CD14-positive monocyte (primary cell): ENCODE measurements around the gene OR6M1. TPM values are rescaled to one million over a fixed set of nuclear protein-coding genes. Genes with fewer than 3 reads are reported as not detected.

Experiments used
- DNase-seq, 3 donors: peaks; one replicate each; pipeline ENCODE4 v3.0.0-alpha.2; 2011 to 2022
- H2AFZ ChIP-seq: 2 replicates; pipeline ENCODE4 v1.6.0; 2012; ENCODE audit warnings: mild to moderate bottlenecking, low read depth, low read length, inconsistent platforms; ENCODE audit not compliant: insufficient read depth, poor library complexity, severe bottlenecking
- H3K27ac ChIP-seq, 2 donors: 1 replicate in 1 of 2; 2 replicates in 1 of 2; pipeline ENCODE4 v1.5.1; 2012 to 2013; ENCODE audit warnings: low read length in 2 of 2, control low read depth in 1 of 2, inconsistent platforms in 1 of 2, low read depth in 1 of 2, mild to moderate bottlenecking in 1 of 2
- H3K27me3 ChIP-seq, 2 donors: one replicate each; pipeline versions ENCODE4 v1.6.0 to v1.6.1; 2011 to 2013; ENCODE audit warnings: low read length in 2 of 2; ENCODE audit not compliant: control insufficient read depth in 2 of 2, insufficient read depth in 2 of 2
- H3K36me3 ChIP-seq, 2 donors: replicated peaks in 1 of 2; 1 replicate in 1 of 2; 2 replicates in 1 of 2; pipeline versions ENCODE4 v1.5.1 to v1.6.1; 2012 to 2013; ENCODE audit warnings: low read length in 2 of 2, control low read depth in 1 of 2, inconsistent platforms in 1 of 2, mild to moderate bottlenecking in 1 of 2; ENCODE audit not compliant: insufficient read depth in 2 of 2, control insufficient read depth in 1 of 2
- H3K4me1 ChIP-seq, 2 donors: 1 replicate in 1 of 2; 2 replicates in 1 of 2; pipeline versions ENCODE4 v1.5.1 to v1.6.1; 2012 to 2013; ENCODE audit warnings: low read length in 2 of 2, control low read depth in 1 of 2, inconsistent platforms in 1 of 2, mild to moderate bottlenecking in 1 of 2, moderate library complexity in 1 of 2; ENCODE audit not compliant: insufficient read depth in 2 of 2, control insufficient read depth in 1 of 2
- H3K4me2 ChIP-seq: replicated peaks from 2 replicates; pipeline ENCODE3; 2012; ENCODE audit warnings: low read length, moderate library complexity, mild to moderate bottlenecking; ENCODE audit not compliant: poor library complexity, severe bottlenecking; ENCODE audit errors: extremely low read depth
- H3K4me3 ChIP-seq, 3 experiments: fragments of 200-600 bp in 1 of 3; sonication (generic) in 1 of 3; replicated peaks in 1 of 3; 1 replicate in 2 of 3; 2 replicates in 1 of 3; pipeline ENCODE4 v1.5.1; 2011 to 2013; ENCODE audit warnings: low read length in 3 of 3, mild to moderate bottlenecking in 3 of 3, control low read depth in 2 of 3, low read depth in 2 of 3, inconsistent platforms in 1 of 3, moderate library complexity in 1 of 3
- H3K79me2 ChIP-seq: 2 replicates; pipeline ENCODE4 v1.6.0; 2012; ENCODE audit warnings: mild to moderate bottlenecking, control low read depth, inconsistent platforms, low read length, moderate library complexity; ENCODE audit not compliant: insufficient read depth
- H3K9ac ChIP-seq: 2 replicates; pipeline ENCODE4 v1.6.0; 2017; ENCODE audit warnings: low read length, mild to moderate bottlenecking; ENCODE audit not compliant: insufficient read depth, poor library complexity, severe bottlenecking
- H3K9me3 ChIP-seq, 2 donors: replicated peaks in 1 of 2; 1 replicate in 1 of 2; 2 replicates in 1 of 2; pipeline versions ENCODE4 v1.5.1 to v1.6.1; 2012 to 2013; ENCODE audit warnings: low read length in 2 of 2, control low read depth in 1 of 2; ENCODE audit not compliant: control insufficient read depth in 1 of 2, insufficient read depth in 1 of 2
- H4K20me1 ChIP-seq: 2 replicates; pipeline ENCODE4 v1.6.0; 2012; ENCODE audit warnings: mild to moderate bottlenecking, low read length, control low read depth, moderate library complexity; ENCODE audit not compliant: insufficient read depth
- H3K27ac Mint-ChIP-seq, 7 donors: one replicate each; pipeline ENCODE4 v1.8.0; 2020; ENCODE audit warnings: mild to moderate bottlenecking in 7 of 7, mixed read lengths in 7 of 7, moderate library complexity in 6 of 7, inconsistent platforms in 2 of 7
- H3K27me3 Mint-ChIP-seq, 3 donors: one replicate each; pipeline ENCODE4 v1.8.0; 2021 to 2022; ENCODE audit warnings: low read depth in 3 of 3, mild to moderate bottlenecking in 3 of 3, mixed read lengths in 3 of 3, moderate library complexity in 3 of 3, inconsistent platforms in 1 of 3
- H3K36me3 Mint-ChIP-seq, 2 donors: one replicate each; pipeline ENCODE4 v1.8.0; 2020; ENCODE audit warnings: mixed read lengths in 2 of 2, inconsistent platforms in 1 of 2, mild to moderate bottlenecking in 1 of 2
- H3K4me1 Mint-ChIP-seq: one replicate; pipeline ENCODE4 v1.8.0; 2020; ENCODE audit warnings: mild to moderate bottlenecking, mixed read lengths
- H3K4me3 Mint-ChIP-seq, 2 donors: one replicate each; pipeline ENCODE4 v1.8.0; 2020; ENCODE audit warnings: mild to moderate bottlenecking in 2 of 2, mixed read lengths in 2 of 2, moderate library complexity in 1 of 2
- H3K9me3 Mint-ChIP-seq, 7 donors: one replicate each; pipeline ENCODE4 v1.8.0; 2020 to 2022; ENCODE audit warnings: mixed read lengths in 7 of 7, mild to moderate bottlenecking in 6 of 7, moderate library complexity in 6 of 7, inconsistent platforms in 2 of 7
- WGBS: methylation state at CpG from one replicate; pipeline ENCODE4 v1.1.5; 2013; ENCODE audit warnings: missing lambda C conversion rate; ENCODE audit not compliant: insufficient coverage; 5-methylcytosine and 5-hydroxymethylcytosine counted together
- intact Hi-C, 2 donors: fragments of 100-400 bp; cut with micrococcal nuclease; formaldehyde crosslinking; loops; one replicate each; pipeline versions ENCODE4 v1.15.0 to v1.15.1; 2023
- polyA plus RNA-seq, 3 donors: library from polyadenylated mRNA; depleted of rRNA in 1 of 3; unstranded in 2 of 3; stranded (reverse) in 1 of 3; fragments of 300-500 nt in 2 of 3; fragments of >200 nt in 1 of 3; fragmentation: Illumina TruSeq in 2 of 3; gene quantifications; 1 replicate in 2 of 3; 2 replicates in 1 of 3; pipeline ENCODE4 v1.2.3, GENCODE V29; 2012 to 2021
- TF ChIP-seq, protein P1 (sequence below): fragments of 200-600 bp; IDR thresholded peaks from one replicate; pipeline ENCODE4 v1.8.0; 2022; ENCODE audit warnings: antibody characterized with exemption, mild to moderate bottlenecking

Gene OR6M1
- polyA plus RNA-seq, 3 donors, result not detected

DNA sequence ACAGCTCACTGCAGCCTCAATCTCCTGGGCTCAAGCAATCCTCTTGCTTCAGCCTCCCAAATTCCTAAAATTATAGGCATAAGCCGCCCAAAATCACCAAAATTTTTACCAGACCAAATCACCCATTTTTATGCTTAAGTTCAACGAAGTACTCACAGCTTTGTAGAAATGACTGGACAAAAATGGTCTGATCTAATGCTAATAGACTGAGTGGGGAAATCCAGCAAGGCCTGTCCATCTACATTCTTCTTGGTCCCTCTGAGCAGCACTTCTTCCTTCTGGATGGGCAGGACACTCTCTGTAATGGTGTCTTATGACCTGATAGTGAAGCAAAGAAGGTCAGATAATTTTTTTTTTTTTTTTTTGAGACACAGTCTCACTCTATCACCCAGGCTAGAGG, 33.1 kb downstream of the OR6M1 start:
- TF ChIP-seq, protein P1, sequence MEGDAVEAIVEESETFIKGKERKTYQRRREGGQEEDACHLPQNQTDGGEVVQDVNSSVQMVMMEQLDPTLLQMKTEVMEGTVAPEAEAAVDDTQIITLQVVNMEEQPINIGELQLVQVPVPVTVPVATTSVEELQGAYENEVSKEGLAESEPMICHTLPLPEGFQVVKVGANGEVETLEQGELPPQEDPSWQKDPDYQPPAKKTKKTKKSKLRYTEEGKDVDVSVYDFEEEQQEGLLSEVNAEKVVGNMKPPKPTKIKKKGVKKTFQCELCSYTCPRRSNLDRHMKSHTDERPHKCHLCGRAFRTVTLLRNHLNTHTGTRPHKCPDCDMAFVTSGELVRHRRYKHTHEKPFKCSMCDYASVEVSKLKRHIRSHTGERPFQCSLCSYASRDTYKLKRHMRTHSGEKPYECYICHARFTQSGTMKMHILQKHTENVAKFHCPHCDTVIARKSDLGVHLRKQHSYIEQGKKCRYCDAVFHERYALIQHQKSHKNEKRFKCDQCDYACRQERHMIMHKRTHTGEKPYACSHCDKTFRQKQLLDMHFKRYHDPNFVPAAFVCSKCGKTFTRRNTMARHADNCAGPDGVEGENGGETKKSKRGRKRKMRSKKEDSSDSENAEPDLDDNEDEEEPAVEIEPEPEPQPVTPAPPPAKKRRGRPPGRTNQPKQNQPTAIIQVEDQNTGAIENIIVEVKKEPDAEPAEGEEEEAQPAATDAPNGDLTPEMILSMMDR, result no peak
- no peaks in the 10 kb centered on the region for H3K27me3 ChIP-seq
- no peak for DNase-seq
- H3K79me2 ChIP-seq, result no peaks in the 10 kb centered on the region
- WGBS, result no CpG with 5 or more reads among the region's 2 CpGs
- intact Hi-C loops, result no loop called here
- H3K4me1 Mint-ChIP-seq, result no peaks in the 10 kb centered on the region
- H3K27me3 Mint-ChIP-seq, result peaks cover 0 to 1% (median 0%) of the 10 kb centered on the region in 3 donors
- peaks cover 2 to 8% (median 5%) of the 10 kb centered on the region in 7 donors for H3K9me3 Mint-ChIP-seq
- no peak overlapping the region for H3K4me3 ChIP-seq
- H3K27ac ChIP-seq, result no peak overlapping the region
- H3K4me1 ChIP-seq, result no peaks in the 10 kb centered on the region
- H4K20me1 ChIP-seq, result no peaks in the 10 kb centered on the region
- H3K4me3 Mint-ChIP-seq, result no peak overlapping the region
- no peak overlapping the region for H2AFZ ChIP-seq
- H3K9ac ChIP-seq, result no peak overlapping the region
- H3K36me3 ChIP-seq, result no peaks in the 10 kb centered on the region
- H3K9me3 ChIP-seq, result no peaks in the 10 kb centered on the region
- H3K36me3 Mint-ChIP-seq, result no peaks in the 10 kb centered on the region
- H3K4me2 ChIP-seq, result no peak overlapping the region
- no peak overlapping the region for H3K27ac Mint-ChIP-seq

DNA sequence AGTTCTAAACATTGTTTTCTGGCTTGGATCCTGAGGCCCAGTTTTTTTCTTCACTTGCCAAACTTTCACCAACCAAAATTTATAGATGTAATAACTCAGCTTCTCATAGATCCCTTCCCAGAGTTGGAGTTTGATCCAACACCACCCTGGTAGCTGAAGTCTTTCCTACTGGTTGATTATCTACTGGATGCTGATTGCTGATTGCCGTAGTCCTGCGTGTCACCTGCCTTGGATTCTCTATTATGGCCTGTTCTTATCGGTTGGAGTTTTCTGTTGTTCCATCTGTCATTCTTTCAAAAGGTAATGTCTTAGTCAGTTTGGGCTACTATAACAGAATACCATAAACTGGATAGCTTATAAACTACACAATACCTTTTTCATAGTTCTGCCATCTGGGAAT, 34.5 kb downstream of the OR6M1 start:
- no peak overlapping the region for H2AFZ ChIP-seq
- H3K36me3 ChIP-seq, result no peaks in the 10 kb centered on the region
- TF ChIP-seq, protein P1, result no peak
- Mint-ChIP-seq H3K4me3 (no peak overlapping the region), H3K27ac (no peak overlapping the region), H3K27me3 (peaks cover 0 to 3% (median 0%) of the 10 kb centered on the region in 3 donors), H3K9me3 (peaks cover 0 to 14% (median 7%) of the 10 kb centered on the region in 7 donors), H3K36me3 (no peaks in the 10 kb centered on the region), H3K4me1 (no peaks in the 10 kb centered on the region)
- DNase-seq, result no peak
- H3K9me3 ChIP-seq, result no peaks in the 10 kb centered on the region
- H3K9ac ChIP-seq, result no peak overlapping the region
- H3K4me2 ChIP-seq, result no peak overlapping the region
- no peaks in the 10 kb centered on the region for H3K79me2 ChIP-seq
- WGBS, result no CpG with 5 or more reads among the region's 3 CpGs
- H4K20me1 ChIP-seq, result no peaks in the 10 kb centered on the region
- H3K27ac ChIP-seq, result no peak overlapping the region
- H3K4me1 ChIP-seq, result no peaks in the 10 kb centered on the region
- H3K27me3 ChIP-seq, result no peaks in the 10 kb centered on the region
- H3K4me3 ChIP-seq, result no peak overlapping the region
- intact Hi-C loops, result no loop called here
